Epidermal melanocyte (primary cell): ENCODE measurements around the gene PTPRG.
"Not testable (repeated sequence)": the region's sequence is repeated elsewhere in the genome, so short reads cannot be mapped to it uniquely, and the experiment has no call there.

ENCODE experiments used
- DNase-seq: peaks from one replicate; pipeline ENCODE4 v3.0.0; 2011; ENCODE audit warnings: low spot score; ENCODE audit not compliant: insufficient read length

Gene PTPRG

GRCh38 chr3:61561374-61562041 lies at the start of gene PTPRG:
Gene PTPRG (plus strand): TSS chr3:61561571. CDS start chr3:61562288, 717 bp downstream.
- peak; percentile 83 for DNase-seq

- DNase-seq, result no peak
These were observed 42.8 kb upstream of the PTPRG start for GRCh38 chr3:61518590-61518989.

DNA sequence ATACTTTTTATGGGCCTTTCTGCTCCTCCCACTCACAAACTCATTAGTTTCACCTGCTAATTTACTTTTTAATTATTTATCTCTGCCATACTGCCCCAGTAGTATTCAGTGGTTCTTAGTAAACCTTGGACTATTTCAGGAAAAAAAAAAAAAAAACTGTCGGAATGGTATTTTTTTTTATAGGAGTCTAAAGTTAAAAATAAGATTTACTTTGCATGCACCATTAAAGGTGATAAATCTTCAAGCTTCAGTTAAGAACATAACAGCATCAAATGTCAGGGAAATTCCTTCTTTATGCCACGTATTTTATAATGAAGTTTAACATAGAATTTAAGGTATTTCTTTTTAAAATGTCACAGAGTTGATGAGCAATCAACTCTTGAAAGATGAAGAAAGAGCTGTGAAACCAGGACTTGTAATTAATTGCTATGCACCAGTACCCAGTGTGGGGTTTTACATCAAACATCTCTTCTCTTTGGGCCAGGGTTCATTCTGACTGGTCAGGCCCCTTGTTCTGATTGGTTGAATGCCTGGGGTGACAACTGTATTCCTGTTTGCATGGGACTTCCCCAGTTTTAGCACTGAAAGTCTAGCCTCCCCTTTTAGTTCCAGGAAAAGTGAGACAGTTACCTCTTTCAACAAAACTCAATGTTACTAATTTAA lies 40.3 kb upstream of the PTPRG start:
- DNase-seq, result no peak

GRCh38 chr3:61522060-61522459 lies 39.3 kb upstream of the PTPRG start:
- no peak for DNase-seq

- no peak for DNase-seq
These were observed 38.7 kb upstream of the PTPRG start for GRCh38 chr3:61522626-61523025.

GRCh38 chr3:61524933-61525332 lies 36.4 kb upstream of the PTPRG start:
- no peak for DNase-seq

DNA sequence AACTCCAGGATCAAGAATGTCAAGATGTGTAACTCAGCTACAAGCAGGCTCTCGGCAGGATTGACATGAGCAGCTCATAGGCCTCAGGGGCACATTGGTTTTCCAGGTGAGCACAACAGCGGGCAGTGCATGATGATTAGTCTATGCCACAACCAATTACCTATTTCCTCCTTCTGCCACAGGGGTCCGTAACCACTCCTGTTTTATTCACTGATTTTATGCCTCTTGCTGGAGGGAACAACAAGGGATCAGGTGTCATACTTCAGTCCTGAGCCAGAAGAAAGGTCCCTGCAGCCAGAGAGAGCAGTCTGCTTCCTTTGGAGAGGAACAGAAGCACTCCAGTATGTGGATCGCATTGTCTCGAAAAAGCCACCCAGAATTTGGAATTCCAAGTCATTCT lies 35.1 kb upstream of the PTPRG start:
- no peak for DNase-seq

- DNase-seq, result no peak
These were observed 34.4 kb upstream of the PTPRG start for GRCh38 chr3:61527011-61527410.

DNA sequence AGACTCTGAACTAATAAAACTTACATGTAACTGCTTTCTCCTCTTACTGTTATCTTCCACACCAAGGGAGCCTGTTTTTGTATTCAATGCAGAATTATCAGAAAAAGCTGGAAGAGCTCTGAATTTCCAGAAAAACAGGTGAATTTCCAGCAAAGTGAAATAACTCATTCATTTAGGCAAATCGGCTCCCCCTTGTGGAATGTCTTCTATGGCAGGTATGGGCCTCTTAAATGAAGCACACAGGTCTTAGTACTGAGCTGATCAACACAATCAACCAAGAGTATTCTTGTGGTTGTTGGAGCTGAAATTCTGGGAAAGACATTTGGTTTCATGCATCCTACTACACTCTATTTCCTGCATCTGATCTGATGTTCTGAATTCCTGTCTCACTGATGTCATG lies 31.0 kb upstream of the PTPRG start:
- DNase-seq, result no peak

- no peak for DNase-seq
These were observed 29.8 kb upstream of the PTPRG start for GRCh38 chr3:61531528-61531927.

GRCh38 chr3:61532739-61533500 lies 28.5 kb upstream of the PTPRG start:
- DNase-seq, result no peak

- DNase-seq, result no peak
These were observed 25.5 kb upstream of the PTPRG start for GRCh38 chr3:61535826-61536225.

DNA sequence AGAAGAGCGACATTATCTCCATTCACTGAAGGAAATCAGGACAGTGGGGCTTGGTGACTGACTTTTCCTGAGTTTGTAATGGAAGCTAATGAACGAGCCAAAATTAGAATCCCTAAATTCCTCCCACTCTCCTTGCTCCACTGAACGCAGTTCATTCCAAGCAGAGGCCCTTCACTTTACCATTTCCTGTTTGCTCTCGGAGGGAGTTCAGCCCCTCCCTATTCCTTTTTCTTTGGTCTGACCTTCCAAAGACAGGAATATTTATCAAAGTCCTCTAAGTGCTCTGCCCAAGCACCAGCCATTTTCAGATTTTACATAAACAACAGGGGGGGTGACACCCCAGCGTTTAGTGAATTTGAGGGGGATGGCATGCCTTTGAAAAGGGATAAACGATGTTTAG lies 24.0 kb upstream of the PTPRG start:
- no peak for DNase-seq

DNA sequence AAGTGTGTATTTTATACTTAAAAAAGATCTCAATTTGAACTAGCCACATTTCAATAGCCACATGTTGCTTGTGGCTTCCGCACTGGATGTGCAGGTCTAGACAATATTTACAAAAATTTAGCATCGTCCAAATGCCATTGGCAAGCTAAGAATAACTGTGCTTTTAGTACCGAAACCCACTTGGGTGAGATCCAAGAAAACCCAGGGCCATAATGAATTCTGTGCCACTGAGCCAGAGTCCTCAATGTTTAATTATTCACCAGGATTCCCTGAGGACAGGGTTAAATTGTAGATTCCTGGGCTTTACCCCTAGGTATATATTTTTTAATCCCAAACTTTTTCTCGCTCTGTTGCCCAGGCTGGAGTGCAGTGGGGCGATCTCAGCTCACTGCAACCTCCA lies 22.9 kb upstream of the PTPRG start:
- no peak for DNase-seq

GRCh38 chr3:61541694-61542093 lies 19.7 kb upstream of the PTPRG start:
- DNase-seq, result no peak

DNA sequence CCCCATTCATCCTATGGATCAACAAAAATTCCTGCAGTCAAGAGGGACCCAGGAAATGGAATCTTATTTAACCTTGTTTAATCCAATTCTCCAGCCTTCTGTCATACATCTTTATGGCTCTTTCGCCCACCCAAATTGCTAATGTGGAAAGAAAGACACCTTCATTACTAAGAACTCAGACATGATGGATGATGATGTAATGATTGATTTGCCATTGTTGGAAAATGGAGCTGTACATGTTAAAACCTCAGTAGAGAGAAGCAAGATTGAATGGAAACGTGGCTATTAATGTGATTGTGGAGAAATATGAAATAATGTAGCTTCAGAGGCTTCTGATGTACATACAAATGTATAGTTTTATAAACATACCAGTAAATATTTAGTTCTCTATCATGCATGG lies 15.7 kb upstream of the PTPRG start:
- DNase-seq, result no peak

GRCh38 chr3:61547625-61548024 lies 13.7 kb upstream of the PTPRG start:
- no peak for DNase-seq

- DNase-seq, result not testable (repeated sequence)
These were observed 8.7 kb upstream of the PTPRG start for GRCh38 chr3:61552704-61553103.

DNA sequence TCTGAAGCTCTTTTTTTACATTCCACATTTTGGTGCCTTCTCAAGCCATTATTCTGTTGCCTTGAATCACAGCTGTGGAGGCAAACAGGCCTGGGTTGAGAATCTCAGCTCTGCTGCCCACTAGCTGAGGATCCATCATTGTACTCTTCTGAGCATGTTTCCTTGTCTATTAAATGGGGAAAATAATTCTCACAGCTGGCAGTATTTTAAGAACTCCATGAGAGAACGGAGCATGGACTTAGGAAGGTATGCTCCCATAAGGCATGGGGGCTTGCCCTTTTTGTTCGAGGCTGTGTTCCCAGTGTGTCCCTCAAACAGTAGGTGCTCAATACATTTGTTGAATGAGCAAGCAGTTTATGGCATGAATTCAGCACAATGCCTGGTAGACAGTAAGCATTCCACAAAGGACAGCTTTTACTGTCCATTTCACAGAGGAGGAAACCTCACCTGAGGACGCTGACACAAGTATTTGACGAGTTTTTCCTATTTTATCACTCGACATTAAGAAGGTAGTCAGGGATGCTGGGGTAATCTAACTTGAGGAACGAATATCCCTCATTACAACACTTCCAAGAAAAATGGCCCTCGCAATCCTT lies 2.1 kb upstream of the PTPRG start:
- no peak for DNase-seq

GRCh38 chr3:61560517-61561373 lies 626 bp upstream of the PTPRG start:
- DNase-seq, result peak; percentile 78

DNA sequence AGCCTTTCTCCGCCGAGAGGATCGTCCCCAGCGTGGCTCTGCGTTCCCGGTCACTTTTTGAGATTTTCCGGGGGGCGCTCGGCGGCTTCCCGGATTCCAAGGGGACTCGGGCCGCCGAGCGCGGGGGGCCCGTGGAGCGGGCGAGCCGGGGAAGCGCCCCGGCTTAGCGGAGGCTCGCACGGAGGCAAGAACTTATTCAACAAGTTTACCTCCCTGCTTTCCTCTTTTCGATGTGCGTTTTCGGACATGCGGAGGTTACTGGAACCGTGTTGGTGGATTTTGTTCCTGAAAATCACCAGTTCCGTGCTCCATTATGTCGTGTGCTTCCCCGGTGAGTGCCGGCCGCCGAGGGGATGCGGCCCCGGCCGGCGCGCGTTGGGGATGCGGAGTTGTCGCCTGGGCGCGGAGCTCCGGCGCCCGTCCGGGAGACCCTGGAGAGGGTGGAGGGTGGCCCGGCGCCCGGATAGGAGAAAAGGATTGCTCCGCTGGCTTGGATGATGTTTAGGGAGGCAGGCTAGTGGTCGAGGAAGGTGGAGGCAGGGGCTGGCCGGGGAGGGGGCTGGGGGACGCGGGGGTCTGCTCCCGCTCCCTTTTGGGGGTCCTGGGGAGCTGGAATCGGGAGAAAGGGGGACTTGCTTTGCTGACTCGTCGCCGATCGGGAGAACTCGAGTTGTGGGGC lies 810 bp downstream of the PTPRG start:
- DNase-seq, result no peak
